HG03342 (cell line): ENCODE results near the gene XPNPEP2.

Experiments used
- ATAC-seq: cut with Tn5 transposase; IDR thresholded peaks from one replicate; pipeline ENCODE4 v1.9.1; 2021; ENCODE audit warnings: mild to moderate bottlenecking, moderate library complexity; ENCODE audit not compliant: unreplicated experiment

XPNPEP2 gene

GRCh38 chrX:129777218-129778030 lies 38.6 kb downstream of the XPNPEP2 start:
- peak; percentile 14 for ATAC-seq

DNA sequence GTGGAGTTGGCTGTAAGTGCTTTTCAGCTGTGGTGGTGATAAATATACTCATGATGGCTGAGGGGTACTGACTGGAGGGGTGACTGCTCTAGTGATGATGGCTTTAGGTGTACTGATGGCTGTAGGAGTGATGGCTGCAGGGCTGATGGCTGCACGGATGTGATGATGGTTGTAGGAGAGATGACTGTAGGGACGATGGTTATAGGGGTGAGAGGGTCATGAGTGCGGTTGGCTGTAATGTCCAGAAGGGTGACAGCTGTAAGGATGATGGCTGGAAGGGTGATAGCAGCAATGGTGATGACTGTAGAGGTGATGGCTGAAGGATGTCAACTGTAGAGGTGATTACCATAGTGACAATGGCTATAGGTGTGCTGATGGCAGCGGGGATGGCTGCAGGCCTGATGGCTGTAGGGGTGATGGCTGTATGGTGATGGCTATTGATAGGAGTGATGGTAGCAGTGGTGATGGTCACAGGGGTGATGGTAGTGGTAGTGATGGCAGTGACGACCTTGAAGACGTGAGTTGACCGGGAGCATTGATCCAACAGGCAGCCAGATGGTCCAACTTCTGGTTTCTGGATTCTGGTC lies 40.4 kb downstream of the XPNPEP2 start:
- ATAC-seq, result no peak

GRCh38 chrX:129779747-129780146 lies 41.0 kb downstream of the XPNPEP2 start, which contains the start of gene SASH3:
Gene SASH3 (plus strand): TSS chrX:129779949. CDS start chrX:129780098, 149 bp downstream.
- ATAC-seq, result peak; percentile 32

- no peak for ATAC-seq
Observed at GRCh38 chrX:129780441-129781105, 41.8 kb downstream of the XPNPEP2 start.

DNA sequence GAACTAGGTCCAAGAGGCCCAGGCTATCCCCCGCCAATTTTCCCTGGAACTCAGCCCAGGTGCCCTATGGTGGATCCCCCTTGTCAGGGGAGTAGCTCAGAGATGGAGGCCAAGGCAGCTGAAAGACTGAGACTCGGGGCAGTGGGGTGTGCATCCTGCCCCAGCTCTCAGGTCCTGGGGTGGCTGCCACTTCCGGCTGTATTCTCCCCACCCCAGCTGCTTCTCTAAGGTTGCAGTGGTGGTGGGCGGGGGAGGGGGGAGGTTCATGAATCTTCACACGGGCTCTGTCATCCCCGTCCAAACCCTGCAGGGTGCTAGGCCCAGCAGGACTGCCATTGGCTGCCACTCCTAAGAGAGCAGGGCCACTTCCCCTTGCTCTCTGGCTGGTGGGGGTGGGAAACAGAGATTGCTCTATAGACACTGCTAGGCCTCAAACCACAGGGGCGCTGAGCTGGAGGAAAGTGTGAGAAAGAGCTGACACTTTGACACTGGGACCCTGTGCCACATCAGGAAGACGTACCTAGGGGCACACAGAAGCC lies 42.4 kb downstream of the XPNPEP2 start:
- ATAC-seq, result peak; percentile 71

DNA sequence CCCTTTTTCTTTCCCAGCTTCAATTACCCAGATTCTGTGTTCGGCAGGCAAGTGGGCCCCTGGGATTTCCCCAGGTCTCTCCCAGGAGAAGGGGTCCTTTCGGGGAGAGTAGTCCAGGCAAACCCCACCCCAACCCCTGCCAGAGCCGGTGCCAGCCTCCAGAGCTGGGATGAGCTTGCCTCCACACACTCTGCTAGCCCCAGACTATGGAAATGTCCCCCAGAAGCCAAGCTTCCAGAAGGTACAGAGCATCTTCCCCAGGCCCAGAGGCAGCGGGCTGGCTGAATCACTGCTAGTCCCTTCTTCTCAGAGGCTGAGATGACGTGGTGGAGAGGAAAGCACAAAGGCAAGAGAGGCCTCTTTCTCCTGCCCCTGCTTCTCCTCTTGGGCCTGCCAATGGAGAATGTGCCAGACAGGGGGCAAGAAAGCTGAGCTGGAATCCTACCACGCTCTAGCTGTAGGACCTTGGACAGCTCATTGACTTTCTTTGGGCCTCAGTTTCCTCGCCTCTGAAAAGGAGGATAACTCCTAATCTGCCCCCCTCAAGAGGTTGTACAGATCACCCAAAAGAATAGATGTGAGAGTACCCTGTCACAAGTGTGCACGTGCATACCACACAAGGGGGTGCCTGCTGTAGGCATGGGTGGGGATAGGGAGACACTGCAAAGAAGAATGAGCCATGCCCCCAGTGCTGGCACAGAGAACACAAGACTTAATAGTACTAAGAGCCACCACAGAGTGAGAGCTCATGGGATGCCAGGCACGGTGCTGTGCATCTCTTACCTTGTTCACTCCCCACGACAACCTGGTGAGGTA lies 43.1 kb downstream of the XPNPEP2 start:
- ATAC-seq, result no peak

DNA sequence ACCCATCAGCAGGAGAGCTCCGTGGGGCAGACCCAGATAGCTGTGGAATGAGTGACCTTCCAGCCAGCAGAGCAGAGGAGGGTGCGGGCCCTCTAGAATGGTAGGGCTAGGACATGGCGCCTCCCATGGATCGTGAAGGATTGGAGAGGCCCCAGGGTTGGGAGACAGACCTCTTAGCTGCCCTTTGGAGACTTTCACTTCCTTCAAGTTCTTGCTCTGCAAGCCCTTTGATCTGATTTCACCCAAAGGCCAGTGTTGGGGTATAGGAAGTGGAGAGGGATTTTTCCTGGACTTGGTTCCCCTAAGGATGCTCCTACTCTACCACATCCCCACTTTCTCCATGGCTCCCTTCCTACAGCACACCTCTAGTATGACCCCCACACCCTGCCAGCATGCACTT lies 43.9 kb downstream of the XPNPEP2 start:
- no peak for ATAC-seq

DNA sequence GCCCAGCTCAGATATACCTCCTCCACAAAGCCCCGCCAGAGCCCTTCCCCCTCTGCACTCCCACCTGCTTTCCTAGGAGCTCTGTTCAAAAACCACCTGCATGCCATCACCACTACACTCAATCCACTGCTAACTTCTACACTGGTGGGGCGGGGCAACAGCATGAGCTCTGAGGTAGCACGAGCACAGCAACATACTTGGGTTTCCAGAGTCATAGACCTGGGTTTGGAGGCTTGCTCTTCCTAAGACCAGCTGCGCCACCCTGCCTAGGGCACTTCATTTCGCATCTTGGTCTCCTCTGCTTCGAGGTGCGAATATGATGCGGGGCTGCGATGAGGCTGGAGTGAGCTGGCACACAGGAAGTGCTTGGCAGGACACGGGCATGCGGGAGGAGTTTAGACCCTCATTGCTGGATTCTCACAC lies 44.5 kb downstream of the XPNPEP2 start:
- ATAC-seq, result no peak

GRCh38 chrX:129784371-129784770 lies 45.6 kb downstream of the XPNPEP2 start:
- ATAC-seq, result no peak

DNA sequence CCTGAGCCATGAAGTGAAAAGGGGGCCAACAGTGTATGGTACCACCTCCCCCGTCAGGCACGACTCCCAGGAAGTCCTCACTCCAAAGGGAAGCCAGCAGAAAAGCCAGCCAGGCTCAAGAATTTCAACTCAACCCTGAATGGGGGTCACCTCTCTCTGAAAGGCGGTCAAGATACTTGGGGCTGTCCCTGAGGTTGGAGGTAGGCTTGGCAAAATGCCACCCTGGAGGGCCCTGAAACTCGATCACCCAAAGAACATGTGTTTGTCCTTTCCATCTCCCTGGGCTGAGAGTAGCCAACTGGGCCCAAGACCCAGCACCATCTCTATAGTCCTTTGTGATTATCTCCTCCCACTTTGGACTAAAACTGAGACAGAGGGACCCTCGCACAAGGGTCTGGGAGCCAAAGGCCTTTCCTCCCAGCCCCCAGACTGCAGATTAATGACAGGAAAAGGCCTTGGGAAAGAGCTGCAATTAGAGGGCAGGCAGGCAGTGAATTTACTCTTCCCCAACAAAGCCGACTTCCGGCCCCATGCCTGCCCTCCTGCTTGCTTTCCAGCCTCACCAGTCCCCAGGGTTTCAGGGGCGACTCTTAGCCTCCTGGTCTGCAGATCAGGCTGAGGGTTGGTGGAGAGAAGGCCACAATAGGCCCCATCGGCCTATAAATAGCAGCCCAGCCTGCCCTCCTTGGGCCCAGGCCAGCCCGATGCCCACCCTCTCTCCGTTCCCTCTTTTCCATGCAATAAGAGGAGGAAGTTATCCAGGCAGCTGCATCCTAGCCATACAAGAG lies 46.6 kb downstream of the XPNPEP2 start:
- ATAC-seq, result no peak

DNA sequence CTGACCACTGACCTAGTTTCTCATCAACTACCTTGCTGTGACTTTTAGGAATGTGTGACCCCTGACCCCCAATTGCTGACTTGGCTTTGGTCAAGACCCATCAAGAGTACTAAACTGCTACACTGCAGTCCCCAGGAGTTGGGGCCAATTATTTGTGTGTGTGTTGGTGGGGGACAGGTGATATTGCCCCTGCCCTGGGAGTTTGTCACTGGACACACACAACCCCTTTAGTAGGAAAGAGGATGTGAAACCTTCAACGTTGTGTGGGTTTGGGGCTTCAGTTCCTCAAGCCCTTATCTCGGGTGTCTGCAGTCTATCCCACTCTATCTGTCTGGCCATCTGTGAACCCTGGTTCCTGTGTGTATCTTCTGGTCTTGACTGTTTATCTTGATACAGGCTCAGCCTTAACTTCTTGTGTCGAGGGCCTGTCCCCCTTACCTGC lies 47.5 kb downstream of the XPNPEP2 start:
- ATAC-seq, result peak; percentile 76

DNA sequence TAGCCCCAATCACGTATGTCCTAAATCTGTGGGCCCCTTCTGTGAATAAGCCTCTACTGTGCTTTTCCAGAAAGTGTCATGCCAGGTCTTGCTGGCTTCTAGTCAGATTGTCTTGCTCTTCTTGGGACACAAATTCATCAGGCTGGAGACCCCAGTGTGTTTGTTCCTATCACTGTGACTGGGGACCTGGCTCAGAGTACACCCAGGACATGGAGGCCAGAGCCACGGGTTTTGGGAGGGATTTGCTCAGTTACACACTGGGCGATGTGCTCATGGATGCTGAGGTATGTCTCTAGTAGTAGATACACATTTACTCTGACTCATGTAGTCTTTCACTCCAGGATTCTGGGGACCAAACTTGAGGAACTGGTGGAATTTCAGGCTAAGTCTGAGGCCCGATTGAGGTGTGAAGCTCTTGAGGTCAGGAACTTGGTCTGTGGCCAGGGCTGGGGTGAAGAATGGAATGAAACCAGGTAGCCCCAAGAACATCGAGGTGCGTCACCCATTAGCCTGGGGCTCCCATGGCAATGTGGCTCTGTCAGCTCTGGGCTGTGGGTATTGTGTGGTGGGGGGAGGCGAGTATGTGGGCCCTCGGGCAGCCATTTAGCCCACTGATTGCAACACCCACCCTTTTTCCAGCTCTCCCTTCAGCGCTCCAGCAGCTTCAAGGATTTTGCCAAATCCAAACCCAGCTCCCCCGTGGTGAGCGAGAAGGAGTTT lies 48.7 kb downstream of the XPNPEP2 start:
- no peak for ATAC-seq

DNA sequence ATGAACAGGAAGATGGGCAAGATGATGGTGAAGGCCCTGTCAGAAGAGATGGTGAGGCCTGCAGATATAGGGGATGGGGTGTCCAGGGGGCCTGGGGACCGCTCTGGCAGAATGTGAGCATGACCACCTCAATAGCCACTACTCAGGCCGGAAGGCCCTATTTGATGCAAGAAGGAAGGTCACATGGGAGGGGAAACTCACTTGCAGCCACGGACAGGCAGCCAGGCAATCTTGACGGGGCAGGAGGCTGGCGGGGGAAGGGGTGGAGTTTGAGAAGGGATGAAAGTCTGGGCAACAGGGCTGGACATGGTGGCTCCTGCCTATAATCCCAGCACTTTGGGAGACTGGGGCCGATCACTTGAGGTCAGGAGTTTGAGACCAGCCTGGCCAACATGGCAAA lies 49.7 kb downstream of the XPNPEP2 start:
- ATAC-seq, result no peak

DNA sequence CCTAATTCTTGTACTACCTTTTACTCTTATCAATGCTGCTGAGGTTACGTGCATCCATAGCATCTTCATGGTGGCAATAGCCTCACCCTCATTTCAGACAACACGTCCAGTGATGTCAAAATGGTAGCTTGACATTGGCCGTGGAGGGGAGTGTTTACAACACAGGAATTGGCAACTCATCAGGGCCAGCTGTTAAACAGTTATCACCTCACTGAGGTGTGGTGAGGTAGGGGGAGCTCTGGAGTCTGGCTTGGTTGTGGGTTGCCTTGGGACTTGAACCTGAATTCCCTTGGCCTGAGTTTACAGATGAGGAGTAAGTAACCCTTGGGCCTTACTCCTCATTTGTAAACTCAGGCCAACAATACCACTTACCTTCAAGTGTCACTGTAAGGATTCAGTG lies 51.4 kb downstream of the XPNPEP2 start:
- ATAC-seq, result no peak

GRCh38 chrX:129790808-129791207 lies 52.0 kb downstream of the XPNPEP2 start:
- ATAC-seq, result no peak

DNA sequence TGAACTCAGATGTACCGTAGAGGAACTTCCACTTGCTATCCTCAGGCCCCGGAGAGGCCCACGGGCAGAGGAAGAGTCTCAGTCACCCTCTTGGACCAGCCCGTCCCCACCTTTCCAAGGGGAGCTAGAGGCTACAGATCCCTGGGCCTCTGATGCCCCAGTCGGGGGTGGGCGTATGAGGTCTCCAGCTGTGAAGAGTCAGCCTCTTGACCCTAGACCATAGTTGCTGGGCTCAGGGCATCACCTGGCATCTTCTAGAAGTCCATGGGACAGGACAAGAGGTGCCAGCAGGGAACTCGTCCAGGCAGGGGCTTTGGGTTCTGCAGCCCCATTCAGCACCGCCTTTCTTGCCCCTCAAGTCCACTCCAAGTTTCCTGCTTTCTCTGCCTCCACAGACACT lies 52.6 kb downstream of the XPNPEP2 start:
- no peak for ATAC-seq

GRCh38 chrX:129791961-129792570 lies 53.3 kb downstream of the XPNPEP2 start:
- ATAC-seq, result no peak

GRCh38 chrX:129792586-129793291 lies 54.0 kb downstream of the XPNPEP2 start:
- ATAC-seq, result no peak
